ENCODE results near the gene POU3F3.
A peak's percentile ranks its signal among the peaks of the same experiment; 100 is the strongest.

POU3F3 gene

GRCh38 chr2:104849101-104849500 is 4.8 kb upstream of the POU3F3 start:
- H3K36me3 ChIP-seq (ENCODE audit: control insufficient read depth, insufficient read depth, low read length) = no peaks in the 10 kb centered on the region
- no peaks in the 10 kb centered on the region for H3K9me3 ChIP-seq (ENCODE audit: control insufficient read depth, low read length)
- H3K27me3 ChIP-seq (ENCODE audit: control insufficient read depth, insufficient read depth, low read length) = peaks cover 12% of the 10 kb centered on the region
- no peak overlapping the region for H3K4me2 ChIP-seq (ENCODE audit: low read length)
- TF ChIP-seq, protein P1, sequence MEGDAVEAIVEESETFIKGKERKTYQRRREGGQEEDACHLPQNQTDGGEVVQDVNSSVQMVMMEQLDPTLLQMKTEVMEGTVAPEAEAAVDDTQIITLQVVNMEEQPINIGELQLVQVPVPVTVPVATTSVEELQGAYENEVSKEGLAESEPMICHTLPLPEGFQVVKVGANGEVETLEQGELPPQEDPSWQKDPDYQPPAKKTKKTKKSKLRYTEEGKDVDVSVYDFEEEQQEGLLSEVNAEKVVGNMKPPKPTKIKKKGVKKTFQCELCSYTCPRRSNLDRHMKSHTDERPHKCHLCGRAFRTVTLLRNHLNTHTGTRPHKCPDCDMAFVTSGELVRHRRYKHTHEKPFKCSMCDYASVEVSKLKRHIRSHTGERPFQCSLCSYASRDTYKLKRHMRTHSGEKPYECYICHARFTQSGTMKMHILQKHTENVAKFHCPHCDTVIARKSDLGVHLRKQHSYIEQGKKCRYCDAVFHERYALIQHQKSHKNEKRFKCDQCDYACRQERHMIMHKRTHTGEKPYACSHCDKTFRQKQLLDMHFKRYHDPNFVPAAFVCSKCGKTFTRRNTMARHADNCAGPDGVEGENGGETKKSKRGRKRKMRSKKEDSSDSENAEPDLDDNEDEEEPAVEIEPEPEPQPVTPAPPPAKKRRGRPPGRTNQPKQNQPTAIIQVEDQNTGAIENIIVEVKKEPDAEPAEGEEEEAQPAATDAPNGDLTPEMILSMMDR (IDR thresholded peaks at IDR 0.05) = no peak
- no peaks in the 10 kb centered on the region for H3K4me1 ChIP-seq
- H3K27ac ChIP-seq = no peak overlapping the region
- H3K9ac ChIP-seq = no peak overlapping the region
- no peak overlapping the region for H3K4me3 ChIP-seq (ENCODE audit: low read depth, low read length)
- H3K79me2 ChIP-seq = no peaks in the 10 kb centered on the region
- no peak overlapping the region for H2AFZ ChIP-seq

- TF ChIP-seq, protein P1 (IDR thresholded peaks at IDR 0.05) = peak; percentile 66
- Histone ChIP-seq H3K9me3 (ENCODE audit: control insufficient read depth, low read length) (no peaks in the 10 kb centered on the region), H3K4me1 (no peaks in the 10 kb centered on the region), H3K4me3 (ENCODE audit: low read depth, low read length) (no peak overlapping the region), H3K4me2 (ENCODE audit: low read length) (no peak overlapping the region), H3K27me3 (ENCODE audit: control insufficient read depth, insufficient read depth, low read length) (peaks cover 15% of the 10 kb centered on the region), H3K9ac (no peak overlapping the region), H3K36me3 (ENCODE audit: control insufficient read depth, insufficient read depth, low read length) (no peaks in the 10 kb centered on the region), H3K27ac (no peak overlapping the region), H3K79me2 (no peaks in the 10 kb centered on the region), H2AFZ (no peak overlapping the region)
These were observed 4.2 kb upstream of the POU3F3 start for GRCh38 chr2:104849618-104850141.

GRCh38 chr2:104850361-104851290 is 3.3 kb upstream of the POU3F3 start:
- TF ChIP-seq, protein P1 (IDR thresholded peaks at IDR 0.05) = no peak
- no peak overlapping the region for H3K9ac ChIP-seq
- H3K4me3 ChIP-seq (ENCODE audit: low read depth, low read length) = no peak overlapping the region
- H3K4me2 ChIP-seq (ENCODE audit: low read length) = no peak overlapping the region
- no peaks in the 10 kb centered on the region for H3K36me3 ChIP-seq (ENCODE audit: control insufficient read depth, insufficient read depth, low read length)
- H3K27ac ChIP-seq = no peak overlapping the region
- H3K27me3 ChIP-seq (ENCODE audit: control insufficient read depth, insufficient read depth, low read length) = peaks cover 11% of the 10 kb centered on the region
- no peaks in the 10 kb centered on the region for H3K79me2 ChIP-seq
- no peak overlapping the region for H2AFZ ChIP-seq
- no peaks in the 10 kb centered on the region for H3K4me1 ChIP-seq
- H3K9me3 ChIP-seq (ENCODE audit: control insufficient read depth, low read length) = no peaks in the 10 kb centered on the region

DNA sequence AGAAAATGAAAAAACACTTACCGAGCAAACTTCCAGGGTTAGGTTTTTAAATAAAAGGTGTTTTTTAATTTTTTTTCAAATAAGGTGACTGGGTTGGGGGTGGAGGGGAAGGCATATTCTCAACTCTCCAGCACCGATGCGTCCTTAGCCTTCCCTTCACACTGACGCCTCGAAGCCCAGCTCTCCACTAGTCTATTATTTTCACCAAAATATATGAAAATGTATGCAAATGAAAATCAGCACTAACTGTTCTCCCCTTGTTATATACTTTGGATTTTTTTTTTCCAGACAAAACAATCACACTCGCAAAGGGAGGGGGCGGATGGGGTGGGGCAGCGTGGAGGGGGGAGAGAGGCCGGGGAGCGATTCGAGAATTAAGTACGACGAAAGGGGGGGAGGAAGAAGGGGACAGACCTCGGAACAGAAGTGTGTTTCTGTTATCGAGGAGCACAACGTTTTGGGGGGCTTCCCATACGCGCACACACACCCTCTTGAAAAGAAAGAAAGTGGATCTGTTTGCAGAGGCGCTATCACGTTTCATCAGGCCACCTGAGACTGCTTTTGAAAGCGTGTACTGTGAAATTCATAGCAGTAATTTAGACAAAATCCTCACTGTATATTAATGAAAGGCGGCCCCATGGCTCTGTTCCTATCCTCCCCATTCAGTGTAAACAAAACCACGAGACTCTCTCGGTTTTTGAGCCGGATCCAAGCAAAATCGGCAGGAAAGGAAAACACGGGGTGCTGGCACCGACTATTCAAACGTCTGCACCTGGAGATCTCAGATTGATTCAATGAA is 2.4 kb upstream of the POU3F3 start:
- Histone ChIP-seq H3K4me3 (ENCODE audit: low read depth, low read length) (no peak overlapping the region), H3K79me2 (no peaks in the 10 kb centered on the region), H3K9me3 (ENCODE audit: control insufficient read depth, low read length) (no peaks in the 10 kb centered on the region), H3K4me2 (ENCODE audit: low read length) (peak overlapping the region; percentile 42), H3K4me1 (no peaks in the 10 kb centered on the region), H3K27ac (no peak overlapping the region), H3K9ac (no peak overlapping the region), H3K36me3 (ENCODE audit: control insufficient read depth, insufficient read depth, low read length) (no peaks in the 10 kb centered on the region), H3K27me3 (ENCODE audit: control insufficient read depth, insufficient read depth, low read length) (peaks cover 11% of the 10 kb centered on the region), H2AFZ (no peak overlapping the region)
- TF ChIP-seq, protein P1 (IDR thresholded peaks at IDR 0.05) = no peak

Measured in parathyroid adenoma (tissue), 2 donors.